Measurements from ENCODE around the gene DTX3.
A peak's percentile ranks its signal among the peaks of the same experiment; 100 is the strongest.
"Not testable (repeated sequence)": the region's sequence is repeated elsewhere in the genome, so short reads cannot be mapped to it uniquely, and the experiment has no call there.

The DTX3 gene

GRCh38 chr12:57632958-57633840 lies 28.6 kb downstream of the DTX3 start, which contains the start of gene B4GALNT1:
Gene B4GALNT1 (minus strand): TSS chr12:57633201. CDS start chr12:57632132, 1,069 bp downstream.
- DNase-seq = peak; percentile 40 to 52

GRCh38 chr12:57636731-57637130 lies 32.1 kb downstream of the DTX3 start:
- DNase-seq = not testable (repeated sequence)

GRCh38 chr12:57637364-57637763 lies 32.7 kb downstream of the DTX3 start:
- no peak for DNase-seq

- no peak for DNase-seq
Measured at GRCh38 chr12:57638096-57638495, 33.5 kb downstream of the DTX3 start.

- DNase-seq = no peak
Measured at GRCh38 chr12:57640175-57641042, 35.8 kb downstream of the DTX3 start.

GRCh38 chr12:57641699-57642442 lies 37.2 kb downstream of the DTX3 start:
- no peak for DNase-seq

- not testable (repeated sequence) for DNase-seq
Measured at GRCh38 chr12:57645990-57646658, 41.5 kb downstream of the DTX3 start.

GRCh38 chr12:57646659-57647049 lies 42.0 kb downstream of the DTX3 start:
- not testable (repeated sequence) for DNase-seq

- DNase-seq = no peak
Measured at GRCh38 chr12:57654042-57654441, 49.4 kb downstream of the DTX3 start.

- DNase-seq = no peak
Measured at GRCh38 chr12:57655541-57656240, 51.1 kb downstream of the DTX3 start.

- not testable (repeated sequence) for DNase-seq
Measured at GRCh38 chr12:57656408-57656807, 51.8 kb downstream of the DTX3 start.

- DNase-seq = no peak
Measured at GRCh38 chr12:57657744-57658143, 53.1 kb downstream of the DTX3 start.

GRCh38 chr12:57658890-57659289 lies 54.3 kb downstream of the DTX3 start:
- no peak for DNase-seq
